Measurements from ENCODE around the gene SPPL2A. TPM values are rescaled to one million over a fixed set of nuclear protein-coding genes. Genes with fewer than 3 reads are reported as not detected.

SPPL2A gene
- total RNA-seq, 1 experiment from 2014 or later, result 61.0 TPM

DNA sequence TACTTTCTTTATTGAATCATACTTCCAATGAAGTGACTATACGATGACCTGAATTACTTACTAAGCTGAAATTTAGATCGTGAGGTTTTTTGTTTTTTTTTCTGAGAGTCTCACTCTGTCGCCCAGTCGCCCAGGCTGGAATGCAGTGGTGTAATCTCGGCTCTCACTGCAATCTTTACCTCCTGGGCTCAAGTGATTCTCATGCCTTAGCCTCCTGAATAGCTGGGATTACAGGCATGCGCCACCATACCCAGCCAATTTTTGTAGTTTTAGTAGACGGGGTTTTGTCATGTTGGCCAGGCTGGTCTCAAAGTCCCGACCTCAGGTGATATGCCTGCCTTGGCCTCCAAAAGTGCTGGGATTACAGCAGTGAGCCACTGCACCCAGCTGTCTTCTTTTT, 28.7 kb downstream of the SPPL2A start:
- Histone ChIP-seq H3K4me1 (ENCODE audit: control insufficient read depth in 1 of 2, insufficient read depth in 2 of 2, low read length in 2 of 2) (no peaks in the 10 kb centered on the region), H3K4me3 (replicated peaks in 1 of 2; ENCODE audit: low read depth in 1 of 2, low read length in 2 of 2) (no peak overlapping the region), H3K9ac (ENCODE audit: low read length) (no peak overlapping the region), H3K9me3 (ENCODE audit: control insufficient read depth in 1 of 2, insufficient read depth in 1 of 2, low read depth in 1 of 2, low read length in 2 of 2) (no peaks in the 10 kb centered on the region), H3K79me2 (ENCODE audit: insufficient read depth, low read length) (no peaks in the 10 kb centered on the region), H3K4me2 (ENCODE audit: low read length) (no peak overlapping the region), H3K36me3 (ENCODE audit: control insufficient read depth in 1 of 2, insufficient read depth in 2 of 2, low read length in 2 of 2) (peaks cover 0 to 12% of the 10 kb centered on the region in 2 experiments; a peak in 2 of 4 replicates), H3K9me2 (ENCODE audit: insufficient read depth) (no peaks in the 10 kb centered on the region), H2AFZ (ENCODE audit: low read depth, low read length, poor library complexity, severe bottlenecking) (no peak overlapping the region), H4K20me1 (ENCODE audit: insufficient read depth) (no peaks in the 10 kb centered on the region), H3K27me3 (ENCODE audit: insufficient read depth, low read length) (no peaks in the 10 kb centered on the region), H3K27ac (ENCODE audit: low read depth, low read length) (no peak overlapping the region)
- ATAC-seq (no peak), DNase-seq (ENCODE audit: low read depth, low spot score) (no peak)
- RAD21 ChIA-PET (ENCODE audit: low non-redundant PET in 1 of 2, low total read pairs in 2 of 2, uncharacterized antibody in 2 of 2, unreplicated experiment in 2 of 2), result no interaction called here
- CTCF ChIA-PET, result no interaction called here
- BruUV-seq (replicated peaks), result no TSS peak
- POLR2A ChIA-PET, result no interaction called here
- TF ChIP-seq EZH2phosphoT487 (IDR thresholded peaks at IDR 0.05; ENCODE audit: borderline replicate concordance) (no peak), REST (IDR thresholded peaks at IDR 0.05; ENCODE audit: low read depth) (no peak), SP1 (IDR thresholded peaks at IDR 0.05; ENCODE audit: low read depth) (no peak), CBX3 (IDR thresholded peaks at IDR 0.05; ENCODE audit: low read depth) (no peak), SRF (IDR thresholded peaks at IDR 0.05; ENCODE audit: low read depth) (no peak), RAD21 (IDR thresholded peaks at IDR 0.05; ENCODE audit: low read depth) (no peak), JUND (IDR thresholded peaks at IDR 0.05) (no peak), FOSL1 (IDR thresholded peaks at IDR 0.05; ENCODE audit: low read depth) (no peak), ATF3 (IDR thresholded peaks at IDR 0.05) (no peak), POLR2AphosphoS5 (IDR thresholded peaks at IDR 0.05; ENCODE audit: low read depth, low read length) (no peak)
- TF ChIP-seq, protein P1, sequence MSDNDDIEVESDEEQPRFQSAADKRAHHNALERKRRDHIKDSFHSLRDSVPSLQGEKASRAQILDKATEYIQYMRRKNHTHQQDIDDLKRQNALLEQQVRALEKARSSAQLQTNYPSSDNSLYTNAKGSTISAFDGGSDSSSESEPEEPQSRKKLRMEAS (IDR thresholded peaks at IDR 0.05), result no peak
- intact Hi-C loops (cut with micrococcal nuclease), result no loop called here

All from HCT116 (cell line).